Prostate gland (tissue), 2 donors: ENCODE data around the gene ECHS1. TPM values are rescaled to one million over a fixed set of nuclear protein-coding genes. Genes with fewer than 3 reads are reported as not detected.
"Not testable (repeated sequence)": the region's sequence is repeated elsewhere in the genome, so short reads cannot be mapped to it uniquely, and the experiment has no call there.

Experiments
- DNase-seq: peaks from one replicate; pipeline ENCODE4 v3.0.0-alpha.2; 2019; ENCODE audit warnings: low spot score
- H3K27ac ChIP-seq, 2 donors: fragments of 200-600 bp; sonication (generic); 2 replicates each; pipeline ENCODE4 v1.5.1; 2017 to 2019
- H3K27me3 ChIP-seq: fragments of 200-600 bp; sonication (generic); replicated peaks from 2 replicates; pipeline ENCODE4 v1.5.1; 2019; ENCODE audit not compliant: insufficient read depth
- H3K36me3 ChIP-seq, 2 donors: fragments of 200-600 bp; sonication (generic); 1 replicate in 1 of 2; 2 replicates in 1 of 2; pipeline versions ENCODE4 v1.5.1 to v1.8.1; 2017 to 2019
- H3K4me1 ChIP-seq: fragments of 200-600 bp; sonication (generic); replicated peaks from 2 replicates; pipeline ENCODE4 v1.5.1; 2019
- H3K4me3 ChIP-seq, 2 donors: fragments of 200-600 bp; sonication (generic); 2 replicates each; pipeline ENCODE4 v1.5.1; 2017 to 2019
- H3K9me3 ChIP-seq: fragments of 200-600 bp; sonication (generic); 2 replicates; pipeline ENCODE4 v1.5.1; 2017
- CTCF ChIP-seq, 4 experiments: fragments of 200-600 bp in 2 of 4; fragments of 450-650 bp in 2 of 4; sonication (generic) in 2 of 4; IDR thresholded peaks; 1 replicate in 3 of 4; 2 replicates in 1 of 4; pipeline ENCODE4 v1.5.1; 2016 to 2019; ENCODE audit warnings: antibody characterized with exemption in 4 of 4, mild to moderate bottlenecking in 2 of 4, moderate library complexity in 2 of 4
- POLR2A ChIP-seq: fragments of 450-650 bp; IDR thresholded peaks from one replicate; pipeline ENCODE4 v1.6.1; 2016; ENCODE audit warnings: antibody characterized with exemption, mild to moderate bottlenecking
- POLR2AphosphoS5 ChIP-seq: sonication (generic); formaldehyde crosslinking; IDR thresholded peaks from one replicate; pipeline ENCODE4 v1.6.1; 2017; ENCODE audit warnings: antibody characterized with exemption
- WGBS: methylation state at CpG from one replicate; pipeline ENCODE4 v1.1.5; 2018; 5-methylcytosine and 5-hydroxymethylcytosine counted together
- intact Hi-C: fragments of 100-400 bp; cut with DNase I; formaldehyde crosslinking; loops from one replicate; pipeline ENCODE4 v1.14.2; 2022
- total RNA-seq, 2 donors: library from RNA; depleted of rRNA; stranded (reverse); fragments of >200 nt; gene quantifications; one replicate each; pipeline ENCODE4 v1.1.0, GENCODE V29; 2016

Gene ECHS1
- total RNA-seq, 2 donors from 2014 or later: 112 to 126 TPM

DNA sequence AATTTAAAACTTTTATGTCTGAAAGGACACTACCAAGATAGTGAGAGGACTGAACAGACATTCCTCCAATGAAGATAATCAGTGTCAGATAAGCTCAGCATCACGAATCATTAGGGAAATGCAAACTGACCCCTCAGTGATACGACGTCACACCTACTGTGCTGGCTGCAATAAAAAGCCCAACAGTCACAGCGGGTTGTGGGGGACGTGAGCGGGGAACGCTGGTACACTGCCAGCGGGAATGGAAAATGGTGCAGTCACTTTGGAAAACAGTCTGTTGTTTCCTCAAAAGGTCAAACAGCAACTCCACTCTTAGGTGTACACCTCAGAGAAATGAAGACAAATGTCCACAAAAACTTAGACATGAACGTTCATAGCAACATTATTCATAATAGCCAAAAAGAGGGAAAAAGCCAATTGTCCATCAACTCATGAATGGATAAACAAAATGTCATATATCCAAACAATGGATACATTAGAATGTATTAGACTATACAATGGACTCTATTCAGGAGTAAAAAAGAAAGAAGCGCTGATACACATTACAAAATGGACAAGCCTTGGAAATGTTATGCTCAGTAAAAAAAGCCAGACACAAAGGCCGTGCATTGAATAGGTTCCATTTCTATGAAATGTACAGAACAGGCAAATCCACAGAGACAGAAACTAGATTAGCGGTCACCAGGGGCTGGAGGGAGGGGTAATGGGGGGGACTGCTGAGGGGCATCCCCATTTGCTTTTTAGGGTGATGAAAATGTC is 2.4 kb upstream of the ECHS1 start:
- Histone ChIP-seq H3K4me1 (peaks cover 4% of the 10 kb centered on the region), H3K27me3 (no peaks in the 10 kb centered on the region), H3K27ac (no peak overlapping the region), H3K9me3 (no peaks in the 10 kb centered on the region), H3K4me3 (no peak overlapping the region), H3K36me3 (peaks cover under 1% of the 10 kb centered on the region in 2 donors)
- intact Hi-C loops: no loop called here
- no peak for DNase-seq
- 82% methylated on average over 12 of the region's 12 CpGs for WGBS
- TF ChIP-seq POLR2A: no peak
- TF ChIP-seq CTCF (IDR thresholded peaks at IDR 0.05): no peak
- TF ChIP-seq POLR2AphosphoS5: no peak

DNA sequence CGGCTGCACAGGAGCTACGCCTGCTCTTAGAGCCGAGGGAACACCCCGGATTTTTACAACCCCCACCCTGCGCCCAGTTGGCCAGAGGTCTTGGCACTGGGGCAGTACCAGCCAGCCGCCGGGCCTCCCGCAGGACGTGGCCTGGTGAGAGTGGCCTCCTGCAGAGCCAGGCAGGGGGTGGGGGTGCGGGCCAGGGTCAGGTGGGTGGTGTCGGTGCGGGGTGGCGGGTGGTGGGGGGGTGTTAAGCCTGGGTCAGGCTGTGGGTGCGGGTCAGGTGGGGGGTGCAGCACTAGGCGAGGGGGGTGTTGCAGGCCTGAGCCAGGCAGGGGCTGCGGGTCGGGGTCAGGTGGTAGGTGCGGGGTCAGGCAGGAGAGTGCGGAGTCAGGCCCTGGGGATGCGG is 647 bp downstream of the ECHS1 start:
- intact Hi-C loops: loop anchor here (2.0 kb wide), 1 partner anchor 22 kb away; the partner anchor contains the start of gene MTG1
- no peak for DNase-seq
- TF ChIP-seq POLR2A: no peak
- no peak for TF ChIP-seq POLR2AphosphoS5
- TF ChIP-seq CTCF (IDR thresholded peaks at IDR 0.05): no peak
- peaks cover 4% of the 10 kb centered on the region for H3K4me1 ChIP-seq
- peak overlapping the region; percentile 70 to 85 for H3K4me3 ChIP-seq
- H3K9me3 ChIP-seq: no peaks in the 10 kb centered on the region
- peak overlapping the region in 1 of 2 donors; percentile 89 for H3K27ac ChIP-seq
- H3K36me3 ChIP-seq: peaks cover 6 to 13% of the 10 kb centered on the region in 2 donors
- 37% methylated on average over 10 of the region's 20 CpGs for WGBS
- H3K27me3 ChIP-seq: no peaks in the 10 kb centered on the region

DNA sequence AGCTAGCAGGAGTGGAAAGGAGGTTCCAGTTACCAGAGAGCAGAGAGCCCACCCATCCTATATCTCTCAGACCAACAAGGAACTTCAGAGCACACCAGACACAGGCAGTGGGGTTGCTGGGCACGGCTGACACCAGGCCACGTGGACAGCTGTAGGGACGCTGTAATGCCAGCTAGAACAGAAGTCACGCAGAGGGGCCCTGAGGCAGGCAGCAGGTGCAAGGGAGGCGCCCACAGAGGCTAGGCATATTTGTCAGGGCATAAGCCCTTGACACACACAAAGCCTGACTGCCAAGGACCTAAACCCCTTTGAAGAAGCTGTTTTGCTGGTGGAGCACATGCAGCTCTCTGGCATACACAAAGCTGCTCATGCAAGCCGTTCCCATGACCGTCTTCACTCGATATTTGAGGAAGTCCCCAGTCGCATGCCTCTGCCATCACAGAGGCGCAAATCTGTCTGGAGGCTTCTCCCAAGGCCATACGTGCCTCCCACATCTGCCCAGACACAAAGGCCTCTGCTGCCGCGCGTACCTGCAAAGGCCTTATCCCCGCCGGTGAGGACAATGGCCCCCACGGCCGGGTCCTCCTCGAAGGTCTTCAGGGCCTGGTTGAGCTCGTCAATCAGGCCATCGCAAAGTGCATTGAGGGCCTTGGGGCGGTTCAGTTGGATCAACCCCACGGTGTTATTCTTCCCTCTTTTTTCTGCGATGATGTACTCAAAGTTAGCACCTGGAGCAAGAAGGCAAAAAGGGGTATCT is 2.9 kb downstream of the ECHS1 start:
- H3K36me3 ChIP-seq: peaks cover 14 to 23% of the 10 kb centered on the region in 2 donors
- no peak overlapping the region for H3K4me3 ChIP-seq
- intact Hi-C loops: no loop called here
- no peak for DNase-seq
- no peaks in the 10 kb centered on the region for H3K27me3 ChIP-seq
- no peaks in the 10 kb centered on the region for H3K9me3 ChIP-seq
- TF ChIP-seq CTCF (IDR thresholded peaks at IDR 0.05): no peak
- no peak for TF ChIP-seq POLR2AphosphoS5
- no peak for TF ChIP-seq POLR2A
- H3K4me1 ChIP-seq: peaks cover 4% of the 10 kb centered on the region
- WGBS: 89% methylated on average over 24 of the region's 24 CpGs
- no peak overlapping the region for H3K27ac ChIP-seq

DNA sequence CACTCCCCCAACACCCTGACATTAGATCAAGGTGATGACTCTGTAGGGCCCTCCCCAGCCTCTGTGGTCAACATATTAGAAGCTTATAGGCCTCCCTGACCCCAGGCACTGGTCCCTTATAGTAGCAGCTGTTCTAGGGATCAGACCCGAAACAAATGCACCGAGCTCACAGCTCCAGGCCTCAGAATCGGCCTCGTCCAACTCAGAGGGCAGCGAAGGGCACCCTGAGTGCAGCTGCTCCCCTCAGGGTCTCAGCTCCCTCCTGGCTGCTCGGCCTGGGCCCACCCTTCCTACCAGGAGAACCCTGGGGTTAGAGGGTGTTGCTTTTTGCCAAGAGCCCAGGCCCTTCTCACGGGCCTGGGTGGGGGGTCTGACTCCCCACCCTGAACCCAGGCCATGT is 5.0 kb downstream of the ECHS1 start:
- TF ChIP-seq POLR2A (no peak), POLR2AphosphoS5 (no peak), CTCF (IDR thresholded peaks at IDR 0.05) (no peak)
- Histone ChIP-seq H3K36me3 (peaks cover 14 to 23% of the 10 kb centered on the region in 2 donors), H3K27ac (no peak overlapping the region), H3K9me3 (no peaks in the 10 kb centered on the region), H3K27me3 (no peaks in the 10 kb centered on the region), H3K4me1 (no peaks in the 10 kb centered on the region), H3K4me3 (no peak overlapping the region)
- intact Hi-C loops: no loop called here
- no peak for DNase-seq
- WGBS: 94% methylated on average over 7 of the region's 7 CpGs

GRCh38 chr10:133367461-133367860 is 5.7 kb downstream of the ECHS1 start:
- H3K27me3 ChIP-seq, H3K4me3 ChIP-seq, DNase-seq, H3K27ac ChIP-seq, intact Hi-C loops, H3K4me1 ChIP-seq, H3K9me3 ChIP-seq: not testable (repeated sequence)
- 69% methylated on average over 2 of the region's 7 CpGs for whole genome bisulfite sequencing
- H3K36me3 ChIP-seq: peaks cover 14 to 23% of the 10 kb centered on the region in 2 donors
